GM19043 (cell line): ENCODE results near the gene ETF1.
A peak's percentile ranks its signal among the peaks of the same experiment; 100 is the strongest.

Experiments
- ATAC-seq: cut with Tn5 transposase; IDR thresholded peaks from one replicate; pipeline ENCODE4 v1.9.1; 2021; ENCODE audit warnings: low read depth; ENCODE audit not compliant: unreplicated experiment

The ETF1 gene

DNA sequence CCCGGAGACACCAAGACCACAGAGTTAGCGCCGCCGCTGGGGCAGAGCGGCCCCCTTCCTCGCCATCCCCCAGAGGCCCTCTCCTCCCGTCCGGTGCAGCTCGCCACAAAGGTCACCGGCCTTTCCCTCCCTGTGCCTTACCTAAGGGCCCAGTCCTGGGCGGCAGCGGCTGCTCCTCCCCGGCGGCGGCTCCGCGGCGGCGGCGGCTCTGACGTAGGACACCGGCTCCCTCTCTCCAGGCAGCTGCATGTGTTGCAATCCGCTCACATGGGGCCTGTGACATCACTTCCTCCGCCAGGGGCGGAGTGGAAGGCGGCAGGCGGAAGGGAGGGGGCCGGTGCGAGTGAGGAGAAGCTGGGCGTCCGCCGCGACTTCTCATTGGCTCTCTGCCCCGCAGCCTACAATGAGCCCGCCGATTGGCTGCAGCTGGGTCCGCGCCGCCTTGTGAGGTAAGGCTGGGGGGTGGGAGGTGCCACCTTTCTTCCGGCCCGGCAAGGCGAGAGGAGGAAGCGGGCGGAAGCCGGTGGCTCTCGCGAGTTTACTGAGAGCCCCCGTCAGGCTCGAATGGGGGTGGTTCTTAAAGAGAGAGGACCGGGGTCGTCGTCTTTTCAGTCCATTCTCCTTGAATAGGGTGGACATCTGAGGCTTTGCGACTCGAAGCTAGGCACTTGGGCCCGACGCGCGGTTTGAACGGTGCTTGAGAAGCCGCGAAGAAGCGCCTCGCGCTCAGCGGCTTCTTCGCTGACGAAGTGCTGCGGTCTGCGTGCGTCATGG, at the start of gene ETF1:
Gene ETF1 (minus strand): TSS at position 281 of the 774 bp plus-strand sequence. CDS start 318 bp downstream, outside the sequence.
- ATAC-seq = peak; percentile 91

DNA sequence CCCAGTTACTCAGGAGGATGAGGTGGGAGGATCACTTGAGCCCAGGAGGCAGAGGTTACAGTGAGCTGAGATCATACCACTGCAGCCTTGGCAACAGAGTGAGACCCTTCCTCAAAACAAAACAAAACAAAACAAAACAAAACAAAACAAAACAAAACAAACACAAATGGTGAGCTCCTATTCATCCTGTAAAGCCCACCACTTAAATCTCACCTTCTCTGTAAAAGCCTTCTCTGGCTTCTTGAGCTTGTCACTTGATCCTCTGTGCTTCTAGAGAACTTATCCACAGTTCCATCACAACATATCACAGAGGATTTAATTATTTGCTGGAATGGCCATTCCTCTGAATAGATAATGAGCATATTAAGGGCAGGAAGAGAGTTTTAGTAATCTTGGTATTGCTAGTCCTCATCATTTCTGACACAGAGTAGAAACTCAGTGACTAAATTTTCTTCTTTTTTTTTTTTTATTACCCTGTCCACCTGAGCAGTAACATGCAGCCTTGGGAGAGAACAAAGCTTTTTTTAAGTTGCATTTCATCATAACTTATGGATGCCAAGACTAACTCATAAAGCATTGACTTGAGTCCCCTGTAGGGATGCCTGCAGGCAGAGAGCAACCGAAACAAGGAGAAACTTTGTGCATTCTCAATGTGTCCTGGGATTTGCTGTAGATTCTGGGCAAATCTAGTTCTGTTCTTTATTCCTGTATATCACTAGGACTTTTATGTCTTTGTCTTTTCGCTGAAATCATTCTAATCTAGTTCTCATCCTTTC, 45.2 kb upstream of the ETF1 start:
- ATAC-seq = no peak

DNA sequence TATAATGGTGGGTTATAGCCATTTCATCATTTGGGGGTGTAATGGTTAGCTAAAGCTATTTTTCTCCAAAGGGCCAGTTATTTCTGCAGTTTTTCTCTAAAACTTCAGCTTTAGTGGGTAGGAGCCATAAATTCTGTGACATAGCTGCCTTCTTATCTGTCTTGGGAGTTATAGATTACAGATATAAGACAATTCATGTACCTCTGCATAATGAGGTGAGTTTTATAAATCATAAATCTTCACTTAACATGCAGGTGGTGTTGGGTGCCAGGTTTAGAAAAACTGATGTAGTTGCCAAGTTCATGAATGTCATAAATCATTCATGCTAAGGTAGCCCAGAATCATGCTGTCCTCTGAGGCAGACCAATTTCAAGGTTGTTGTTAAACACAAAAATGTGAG, 42.1 kb upstream of the ETF1 start:
- ATAC-seq = no peak

DNA sequence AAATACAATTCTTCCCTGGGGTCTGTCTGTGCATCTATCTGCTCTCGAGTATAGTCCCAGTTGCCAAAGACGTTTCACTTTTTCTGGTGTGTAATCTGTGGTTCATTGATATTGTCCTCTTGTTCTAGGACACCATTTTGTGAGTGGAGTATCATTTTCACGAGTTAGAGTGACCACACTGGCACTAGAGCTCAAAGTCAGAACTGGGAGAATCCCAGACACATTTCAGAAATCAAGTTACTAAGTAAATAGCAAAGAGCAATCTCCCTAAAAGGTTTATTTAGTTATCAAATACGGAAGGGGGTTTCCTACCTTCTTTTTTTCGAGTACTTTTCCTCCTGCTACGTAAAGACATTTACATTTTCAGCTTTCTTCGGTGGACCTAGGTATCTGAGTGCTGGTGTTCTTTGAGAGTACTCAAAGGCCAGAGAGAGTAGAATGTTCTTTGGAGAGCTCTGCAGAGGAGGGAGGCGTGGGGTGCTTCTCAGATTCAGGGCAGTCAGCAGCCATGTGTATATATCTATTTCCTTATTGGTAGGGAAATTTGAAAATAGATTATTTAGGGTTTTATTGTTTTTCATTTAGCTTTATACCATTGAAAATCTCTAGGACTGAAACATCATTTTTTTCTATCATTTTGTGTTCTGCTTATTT, 41.1 kb upstream of the ETF1 start:
- ATAC-seq = no peak

DNA sequence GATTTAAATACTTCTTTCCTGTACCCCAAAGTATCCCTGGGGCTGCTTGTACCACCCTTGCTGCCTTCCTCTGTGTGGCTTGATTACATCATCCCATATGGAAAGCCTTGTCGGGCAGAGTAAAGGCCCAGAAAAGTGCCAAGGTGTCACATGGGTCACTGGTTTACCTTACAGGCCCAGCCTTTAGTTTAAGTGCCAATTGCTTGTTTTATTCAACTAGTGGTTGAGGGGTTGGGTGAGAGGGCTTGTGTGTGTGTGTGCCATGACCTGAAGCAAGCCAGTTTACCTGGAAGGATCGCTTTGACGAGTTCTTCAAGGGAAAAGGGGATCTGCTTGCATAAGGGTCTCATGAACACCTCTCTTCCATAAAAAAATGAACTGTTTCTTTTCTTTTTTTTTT, 39.9 kb upstream of the ETF1 start:
- ATAC-seq = no peak

DNA sequence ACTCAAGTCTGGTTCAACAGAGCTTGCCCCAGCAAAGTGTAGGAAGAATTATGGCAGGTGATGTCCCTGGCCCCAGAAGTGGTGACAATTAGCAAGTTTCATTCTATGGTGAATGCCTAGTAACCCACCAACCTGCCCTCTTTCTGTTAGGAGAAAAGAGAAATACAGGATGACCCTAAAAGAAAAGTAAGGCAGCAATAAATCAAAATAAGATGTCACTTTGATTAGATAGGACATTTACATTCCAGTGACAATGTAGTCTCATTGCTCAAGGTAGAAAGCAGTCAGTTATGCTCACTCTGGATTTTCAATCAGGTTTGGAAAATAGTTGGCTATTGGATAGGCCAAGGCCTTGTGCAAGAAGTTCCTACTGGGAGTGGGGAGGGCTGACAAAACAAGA, 37.7 kb upstream of the ETF1 start:
- ATAC-seq = no peak

DNA sequence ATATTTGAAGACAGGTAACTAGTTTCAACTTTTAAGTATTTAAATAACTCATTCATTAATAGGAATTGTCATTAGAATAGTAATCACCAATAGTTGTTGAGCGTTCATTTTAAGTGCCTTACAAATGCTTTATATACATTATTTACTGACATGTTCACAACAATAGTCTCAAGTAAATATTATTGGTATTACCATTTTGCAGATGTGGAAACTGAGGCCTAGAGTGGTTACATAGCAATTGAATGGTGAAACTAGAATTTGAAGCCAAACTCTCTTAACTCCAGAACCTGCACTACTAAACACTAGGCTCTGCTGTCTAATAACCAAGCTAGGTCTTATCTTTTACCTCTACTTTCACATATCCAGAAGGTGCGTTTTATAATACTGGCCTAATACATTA, 37.0 kb upstream of the ETF1 start:
- ATAC-seq = no peak

DNA sequence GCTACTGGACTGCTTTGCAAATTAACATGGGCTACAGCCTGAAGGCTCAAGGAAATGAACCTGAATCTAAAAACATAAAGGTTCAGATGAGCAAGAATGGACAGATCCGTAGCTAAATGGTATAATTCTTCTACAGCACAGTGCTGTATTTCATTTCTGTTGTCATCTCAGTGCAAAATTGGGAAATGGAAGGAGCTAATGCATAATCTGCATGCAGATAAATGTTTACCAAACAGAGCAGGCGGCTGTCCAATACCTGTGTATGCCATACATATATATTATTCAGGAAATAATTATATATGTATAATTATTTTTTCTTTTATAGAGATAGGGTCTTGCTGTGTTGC, 36.5 kb upstream of the ETF1 start:
- no peak for ATAC-seq

DNA sequence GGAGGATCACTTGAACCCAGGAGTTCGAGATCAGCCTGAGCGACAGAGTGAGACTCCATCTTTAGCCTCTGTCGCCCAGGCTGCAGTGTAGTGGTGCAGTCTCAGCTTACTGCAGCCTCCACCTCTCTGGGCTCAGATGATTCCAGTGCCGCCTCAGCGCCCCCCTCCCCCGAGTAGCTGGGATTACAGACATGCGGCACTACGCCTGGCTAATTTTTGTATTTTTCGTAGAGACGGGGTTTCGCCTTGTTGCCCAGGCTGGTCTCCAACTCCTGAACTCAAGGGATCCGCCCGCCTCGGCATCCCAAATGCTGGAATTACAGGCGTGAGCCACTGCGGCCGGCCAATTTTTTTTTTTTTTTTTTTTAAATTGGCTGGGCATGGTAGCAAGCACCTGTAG, 34.4 kb upstream of the ETF1 start:
- ATAC-seq = no peak

DNA sequence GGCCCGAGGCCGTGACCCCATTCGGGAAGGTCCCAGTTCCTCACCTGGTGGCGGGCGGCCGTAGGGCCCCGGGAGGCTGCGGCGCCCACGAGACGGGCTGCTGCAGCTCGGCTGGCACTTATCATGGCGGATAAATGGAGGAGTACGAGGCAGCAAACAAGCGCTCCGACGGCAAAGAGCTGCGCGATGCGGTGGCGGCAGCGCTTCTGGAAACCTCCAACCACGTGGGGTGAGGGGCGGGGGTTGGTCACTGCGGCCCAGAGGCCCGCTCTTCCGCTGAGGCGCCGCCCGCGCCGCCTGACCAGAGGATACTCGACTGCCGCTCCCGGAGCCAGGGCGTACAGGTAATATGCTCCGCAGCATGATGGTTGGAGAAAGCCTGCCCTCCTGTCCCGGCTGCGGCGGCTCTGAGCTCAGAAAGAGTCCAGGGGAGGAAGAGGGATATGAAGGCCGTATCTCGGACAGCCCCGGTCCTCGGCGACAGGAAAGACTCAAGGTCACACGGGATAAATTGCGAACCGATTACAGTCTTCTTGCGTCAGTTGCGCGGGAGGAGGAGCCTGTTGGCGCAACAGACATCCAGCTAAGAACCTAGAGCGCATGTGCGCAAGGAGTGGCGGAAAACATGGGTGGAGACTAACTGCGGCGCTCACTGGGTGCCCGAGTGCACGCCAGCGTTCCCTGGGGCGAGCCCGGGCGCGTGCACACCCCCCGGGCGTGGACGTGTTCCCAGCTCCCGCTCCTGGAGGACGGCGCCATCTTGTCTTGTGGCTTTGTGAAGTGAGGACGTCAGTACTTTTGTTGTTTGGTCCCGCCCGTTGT, 32.4 kb upstream of the ETF1 start, which contains the start of gene HSPA9:
Gene HSPA9 (minus strand): TSS at position 208 of the 822 bp plus-strand sequence. CDS start 83 bp downstream, at position 125.
- ATAC-seq = peak; percentile 82

DNA sequence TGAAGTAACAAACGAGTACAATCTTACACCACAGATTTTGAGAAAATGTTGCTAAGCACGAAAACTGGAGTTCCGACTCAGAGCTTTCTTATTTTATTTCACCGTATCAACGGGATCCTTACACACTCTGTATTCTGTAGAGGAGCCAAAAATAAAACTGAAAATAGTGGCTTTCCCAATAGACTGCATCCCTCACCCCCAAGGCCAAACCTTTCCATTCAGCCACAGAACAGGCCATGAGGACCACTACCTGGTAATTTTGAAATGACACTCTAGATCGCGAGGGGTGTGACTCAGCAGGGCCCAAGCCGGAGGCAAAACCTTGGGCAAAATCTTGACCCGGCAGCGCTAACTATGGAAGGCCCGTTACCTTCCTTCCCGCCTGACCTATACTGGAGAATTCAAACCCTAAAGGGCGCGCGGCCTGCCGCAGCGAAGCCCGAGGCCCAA, 31.7 kb upstream of the ETF1 start:
- ATAC-seq = peak; percentile 9

DNA sequence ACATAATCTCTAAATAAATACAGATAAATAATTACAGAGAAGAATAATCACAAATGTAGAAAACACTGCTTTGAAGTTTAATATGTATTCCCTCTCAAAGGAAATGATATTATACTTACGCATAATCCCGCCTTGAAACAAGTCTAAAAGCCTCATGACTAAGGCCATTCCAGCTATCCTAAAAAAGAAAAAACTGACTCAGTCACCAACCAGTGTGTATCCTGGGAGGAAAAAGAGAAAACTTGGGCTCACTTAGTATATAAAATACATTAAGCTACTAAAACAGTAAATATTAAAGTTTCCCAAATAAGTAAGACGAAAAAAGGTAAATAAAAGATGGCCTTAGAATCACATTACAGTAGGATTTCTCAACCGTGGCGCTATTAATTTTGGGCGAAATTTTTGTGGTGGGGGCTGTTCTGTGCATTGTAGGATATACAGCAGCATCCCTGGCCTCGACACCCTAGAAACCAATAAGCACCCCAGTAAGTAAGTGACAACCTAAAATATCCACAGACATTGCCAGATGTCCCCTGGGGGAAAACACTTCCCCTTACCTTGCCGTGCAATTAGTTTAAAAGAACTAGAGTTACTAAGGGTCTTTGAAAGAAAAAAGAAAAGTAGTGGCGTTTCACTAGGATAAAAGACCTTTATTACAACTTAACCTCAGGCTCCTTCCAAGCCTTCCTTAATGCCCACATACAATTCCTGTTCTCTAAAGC, 31.1 kb upstream of the ETF1 start:
- ATAC-seq = no peak

DNA sequence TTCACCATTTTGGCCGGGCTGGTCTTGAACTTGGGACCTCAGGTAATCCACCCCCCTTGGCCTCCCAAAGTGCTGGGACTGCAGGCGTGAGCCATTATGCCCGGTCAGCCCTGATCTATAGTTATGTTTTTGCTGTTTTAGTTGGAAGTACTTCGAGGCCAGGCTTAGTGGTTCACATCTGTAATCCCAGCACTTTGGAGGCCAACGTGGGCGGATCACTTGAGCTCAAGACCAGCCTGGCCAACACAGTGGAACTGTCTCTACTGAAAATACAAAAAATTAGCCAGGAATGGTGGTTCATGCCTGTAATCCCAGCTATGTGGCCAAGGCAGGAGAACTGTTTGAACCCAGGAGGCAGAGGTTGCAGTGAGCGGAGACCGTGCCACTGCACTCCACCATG, 30.2 kb upstream of the ETF1 start:
- ATAC-seq = no peak

DNA sequence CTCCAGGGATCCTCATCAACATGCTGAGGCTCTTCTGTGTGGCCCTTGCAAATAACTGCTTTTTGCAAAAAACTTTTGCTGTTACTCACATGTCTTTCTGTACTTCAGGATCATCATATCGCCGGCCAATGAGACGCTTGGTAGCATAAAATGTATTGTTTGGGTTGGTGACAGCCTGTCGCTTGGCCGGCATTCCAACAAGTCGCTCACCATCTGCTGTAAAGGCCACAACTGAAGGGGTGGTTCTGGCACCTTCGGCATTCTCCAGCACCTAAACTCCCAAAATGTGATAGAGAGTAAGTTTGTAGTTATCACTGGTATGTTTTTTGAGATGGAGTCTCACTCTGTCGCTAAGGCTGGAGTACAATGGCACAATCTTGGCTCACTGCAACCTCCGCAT, 27.8 kb upstream of the ETF1 start:
- ATAC-seq = no peak

DNA sequence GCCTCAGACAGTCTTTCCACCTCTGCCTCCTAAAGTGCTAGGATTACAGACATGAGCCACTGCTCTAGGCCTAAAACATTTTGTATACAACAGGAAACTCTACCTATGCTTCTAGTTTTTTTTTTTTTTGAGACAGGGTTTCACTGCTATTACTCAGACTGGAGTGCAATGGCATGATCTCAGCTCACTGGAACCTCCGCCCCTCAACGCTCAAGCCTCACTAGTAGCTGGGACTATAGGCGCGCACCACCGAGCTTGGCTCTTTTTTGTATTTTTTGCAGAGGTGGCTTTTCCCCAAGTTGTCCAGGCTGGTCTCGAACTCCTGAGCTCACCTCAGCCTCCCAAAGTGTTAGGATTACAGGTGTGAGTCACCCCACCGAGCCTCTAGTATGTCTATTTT, 26.7 kb upstream of the ETF1 start:
- ATAC-seq = no peak

DNA sequence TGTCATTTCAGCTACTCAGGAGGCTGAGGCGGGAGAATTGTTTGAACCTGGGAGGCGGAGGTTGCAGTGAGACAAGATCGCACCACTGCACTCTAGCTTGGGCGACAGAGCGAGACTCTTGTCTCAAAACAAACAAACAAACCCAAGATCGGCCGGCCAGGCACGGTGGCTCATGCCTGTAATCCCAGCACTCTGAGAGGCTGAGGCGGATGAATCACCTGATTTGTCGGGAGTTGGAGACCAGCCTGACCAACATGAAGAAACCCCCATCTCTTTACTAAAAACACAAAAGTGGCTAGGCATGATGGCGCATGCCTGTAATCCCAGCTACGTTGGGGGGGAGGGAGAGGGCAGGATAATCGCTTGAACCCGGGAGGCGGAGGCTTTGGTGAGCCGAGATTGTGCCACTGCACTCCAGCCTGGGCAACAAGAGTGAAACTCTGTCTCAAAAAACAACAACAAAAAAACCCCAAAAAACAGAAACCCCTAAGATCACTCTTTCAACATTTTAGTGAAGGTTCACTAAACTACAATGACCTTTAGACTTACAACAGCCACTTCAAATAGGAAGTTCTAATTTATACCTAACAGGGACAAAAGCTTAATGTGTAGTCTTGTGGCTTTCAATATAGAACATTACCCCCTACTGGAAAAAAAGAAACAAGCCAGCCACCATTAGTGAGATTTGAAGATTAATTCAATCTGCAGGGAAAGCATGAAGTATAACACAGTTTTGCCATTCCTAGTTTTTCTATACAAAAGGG, 25.2 kb upstream of the ETF1 start:
- no peak for ATAC-seq

DNA sequence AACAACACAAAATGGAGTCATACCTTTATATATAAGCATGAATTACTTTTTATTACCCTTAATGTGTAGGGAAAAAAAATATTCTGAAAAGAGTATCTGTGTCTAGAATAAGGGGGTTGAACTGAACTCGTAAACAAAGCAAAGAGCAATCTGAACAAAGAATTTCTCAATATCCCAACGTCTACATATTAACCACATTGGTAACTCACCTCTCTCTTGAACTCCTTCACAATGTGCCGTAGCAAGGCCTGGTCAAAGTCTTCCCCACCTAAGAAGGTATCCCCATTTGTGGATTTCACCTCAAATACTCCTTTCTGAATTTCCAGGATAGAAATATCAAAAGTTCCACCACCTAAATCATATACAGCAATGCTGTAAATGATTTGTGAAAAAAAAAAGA, 23.8 kb upstream of the ETF1 start:
- no peak for ATAC-seq

DNA sequence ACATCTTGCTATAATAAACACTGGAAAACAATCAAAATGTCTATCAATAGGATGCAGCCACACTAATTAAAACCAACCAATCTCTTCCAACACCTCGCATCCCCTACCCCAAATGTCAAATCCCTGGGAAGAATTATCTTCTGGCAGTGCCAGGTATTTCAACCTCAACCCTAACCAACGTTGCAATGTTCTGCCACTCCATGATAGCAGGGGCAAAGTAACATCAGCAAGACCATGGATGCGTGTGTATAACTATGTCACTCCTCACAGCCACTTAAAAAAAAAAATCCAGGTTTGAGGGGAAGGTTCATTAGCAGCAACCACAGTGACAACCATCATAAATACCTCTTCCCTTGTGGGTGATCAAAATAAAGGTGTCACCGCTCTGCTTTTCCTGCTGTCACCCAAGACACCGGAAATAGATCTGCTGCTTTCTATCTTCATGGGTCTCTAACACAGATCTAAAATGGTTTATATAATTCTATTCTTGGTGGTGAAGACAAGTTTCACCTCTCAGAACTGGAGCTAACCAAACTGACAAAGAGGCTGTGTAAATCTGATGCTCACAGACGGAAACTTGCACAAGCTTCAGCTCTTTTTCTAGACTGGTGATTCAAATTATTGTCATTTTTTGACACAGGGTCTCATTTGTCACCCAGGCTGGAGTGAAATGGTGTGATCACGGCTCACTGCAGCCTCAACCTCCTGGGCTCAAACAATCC, 22.2 kb upstream of the ETF1 start:
- ATAC-seq = no peak

DNA sequence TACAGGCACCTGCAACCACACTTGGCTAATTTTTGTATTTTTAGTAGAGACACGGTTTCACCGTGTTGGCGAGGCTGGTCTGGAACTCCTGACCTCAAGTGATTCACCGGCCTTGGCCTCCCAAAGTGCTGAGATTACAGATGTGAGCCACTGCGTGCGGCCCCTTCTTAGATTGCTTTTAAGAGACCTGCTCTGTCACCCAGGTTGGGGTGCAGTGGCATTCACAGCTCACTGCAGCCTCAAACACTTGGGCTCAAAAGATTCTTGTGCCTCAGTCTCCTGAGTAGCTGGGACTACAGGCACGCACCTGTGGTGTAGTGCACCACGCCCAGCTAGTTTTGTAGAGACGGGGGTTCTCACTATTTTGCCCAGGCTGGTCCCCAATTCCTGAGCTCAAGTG, 21.2 kb upstream of the ETF1 start:
- no peak for ATAC-seq
